K562 (cell line): Measurements from ENCODE around the gene CAPZB. TPM values are rescaled to one million over a fixed set of nuclear protein-coding genes. Genes with fewer than 3 reads are reported as not detected.

Source experiments
- ATAC-seq: fragments of 200-7000 bp; cut with Tn5 transposase; 3 replicates; pipeline ENCODE4 v1.9.1; 2020; ENCODE audit warnings: moderate library complexity
- BruUV-seq: library from RNA; stranded (reverse); fragments of 400-500 nt; replicated peaks from 2 replicates; lab custom pipeline; 2021; lab: Mats Ljungman, UMichigan
- CTCF ChIA-PET: fragments of 300-600 bp; formaldehyde crosslinking; extraction: SDS; loops from one replicate; lab custom pipeline; 2021; ENCODE audit warnings: low intra/inter-chr PET ratio; lab: Yijun Ruan, JAX
- POLR2A ChIA-PET: fragments of 300-600, 350-650 bp; sonication (Branson Sonifier 250); formaldehyde crosslinking; extraction: SDS; loops from one replicate; lab custom pipeline; 2021; ENCODE audit warnings: antibody characterized with exemption, inconsistent platforms; lab: Yijun Ruan, JAX
- DNase-seq, 4 experiments: peaks; one replicate each; pipeline versions ENCODE4 v3.0.0 to v3.0.0-alpha.2; 2011 to 2018; ENCODE audit warnings: low spot score in 3 of 4, mixed read lengths in 3 of 4; ENCODE audit errors: extremely low read depth in 1 of 4
- FAIRE-seq: peaks from 2 replicates; lab custom pipeline; 2011; peaks lifted over from hg19 to GRCh38; lab: Jason Lieb, UNC
- H2AFZ ChIP-seq: 2 replicates; pipeline ENCODE4 v1.6.0; 2011; ENCODE audit warnings: low read depth, low read length, control low read depth, inconsistent platforms
- H3K27ac ChIP-seq: fragments of 200-600 bp; 3 replicates; pipeline ENCODE4 v1.8.0; 2011; ENCODE audit warnings: low read depth, mild to moderate bottlenecking, control low read depth, inconsistent platforms, low read length, moderate library complexity, mixed read lengths; ENCODE audit errors: extremely low read depth
- H3K27me3 ChIP-seq, 2 experiments: fragments of 300-600 bp in 1 of 2; 2 replicates in 1 of 2; 3 replicates in 1 of 2; pipeline versions ENCODE4 v1.6.0 to v1.8.0; 2011; ENCODE audit warnings: inconsistent platforms in 2 of 2, low read length in 2 of 2, mild to moderate bottlenecking in 1 of 2, mixed read lengths in 1 of 2, moderate library complexity in 1 of 2; ENCODE audit not compliant: control insufficient read depth in 2 of 2, insufficient read depth in 2 of 2
- H3K36me3 ChIP-seq: fragments of 300-600 bp; 3 replicates; pipeline ENCODE4 v1.8.0; 2011; ENCODE audit warnings: mild to moderate bottlenecking, low read length, inconsistent platforms; ENCODE audit not compliant: control insufficient read depth, insufficient read depth
- H3K4me1 ChIP-seq, 2 experiments: fragments of 200-600 bp in 1 of 2; replicated peaks in 1 of 2; 2 replicates in 1 of 2; 3 replicates in 1 of 2; pipeline versions ENCODE4 v1.5.1 to v1.8.0; 2011; ENCODE audit warnings: inconsistent platforms in 2 of 2, low read length in 2 of 2, mild to moderate bottlenecking in 1 of 2, mixed read lengths in 1 of 2, moderate library complexity in 1 of 2; ENCODE audit not compliant: control insufficient read depth in 2 of 2, insufficient read depth in 2 of 2
- H3K4me2 ChIP-seq: 2 replicates; pipeline ENCODE4 v1.6.1; 2011; ENCODE audit warnings: low read length, control low read depth, inconsistent platforms, mixed read lengths; ENCODE audit not compliant: insufficient read depth
- H3K4me3 ChIP-seq: fragments of 200-600 bp; sonication (generic), shearing (Covaris generic); 2 replicates; pipeline ENCODE4 v1.5.1; 2016; ENCODE audit warnings: control low read depth, inconsistent platforms
- H3K79me2 ChIP-seq: fragments of 200-600 bp; 3 replicates; pipeline ENCODE4 v1.8.0; 2011; ENCODE audit warnings: low read length, inconsistent platforms; ENCODE audit not compliant: control insufficient read depth, insufficient read depth
- H3K9ac ChIP-seq, 2 experiments: 2 replicates each; pipeline versions ENCODE4 v1.6.0 to v1.6.1; 2011; ENCODE audit warnings: low read depth in 2 of 2, low read length in 2 of 2, control low read depth in 1 of 2, inconsistent platforms in 1 of 2, mild to moderate bottlenecking in 1 of 2, mixed read lengths in 1 of 2; ENCODE audit not compliant: insufficient read depth in 1 of 2
- H3K9me1 ChIP-seq: one replicate; pipeline ENCODE4 v1.6.0; 2011; ENCODE audit warnings: inconsistent platforms, mild to moderate bottlenecking, low read length, moderate library complexity; ENCODE audit not compliant: control insufficient read depth, insufficient read depth
- H3K9me3 ChIP-seq: replicated peaks from 2 replicates; pipeline ENCODE4 v1.5.1; 2011; ENCODE audit warnings: low read depth, low read length, inconsistent platforms; ENCODE audit not compliant: control insufficient read depth, insufficient read depth
- H4K20me1 ChIP-seq: replicated peaks from 2 replicates; pipeline ENCODE4 v1.6.1; 2011; ENCODE audit warnings: low read length, inconsistent platforms, mixed read lengths; ENCODE audit not compliant: control insufficient read depth, insufficient read depth
- FOXA3 ChIP-seq, 2 experiments: fragments of 450-650 bp in 1 of 2; sonication (generic) in 1 of 2; formaldehyde crosslinking; IDR thresholded peaks in 1 of 2; conservative IDR thresholded peaks in 1 of 2; 2 replicates each; pipeline versions ENCODE4 v1.4.0 to v1.8.0; 2020 to 2022; ENCODE audit warnings: mild to moderate bottlenecking in 2 of 2, missing genetic modification reagents in 1 of 2
- HDAC1 ChIP-seq, 2 experiments: fragments of 450-650 bp; IDR thresholded peaks; 2 replicates each; pipeline ENCODE4 v1.6.1; 2016 to 2017; ENCODE audit warnings: inconsistent platforms in 1 of 2, mild to moderate bottlenecking in 1 of 2, moderate library complexity in 1 of 2
- LCOR ChIP-seq: sonication (generic); formaldehyde crosslinking; IDR thresholded peaks from 2 replicates; pipeline ENCODE4 v1.8.0; 2022; ENCODE audit warnings: mild to moderate bottlenecking, missing genetic modification reagents
- MYNN ChIP-seq, 2 experiments: sonication (generic); formaldehyde crosslinking in 1 of 2; IDR thresholded peaks; 2 replicates each; pipeline versions ENCODE4 v1.5.0 to v1.6.1; 2016 to 2020; ENCODE audit warnings: antibody characterized with exemption in 1 of 2, missing genetic modification reagents in 1 of 2
- NCOA6 ChIP-seq: fragments of 450-650 bp; IDR thresholded peaks from 2 replicates; pipeline ENCODE4 v1.6.1; 2017; ENCODE audit warnings: mild to moderate bottlenecking
- PRMT5 ChIP-seq: sonication (generic); formaldehyde crosslinking; IDR thresholded peaks from 2 replicates; pipeline ENCODE4 v1.5.0; 2020; ENCODE audit warnings: missing genetic modification reagents
- SAFB2 ChIP-seq: fragments of 200-400 bp; formaldehyde crosslinking; IDR thresholded peaks from 2 replicates; pipeline ENCODE4 v1.6.1; 2018; ENCODE audit warnings: borderline replicate concordance, low read length, low read depth, moderate library complexity; ENCODE audit not compliant: severe bottlenecking
- SREBF1 ChIP-seq: fragments of 150-350 bp; IDR thresholded peaks from 2 replicates; pipeline ENCODE4 v1.6.1; 2014; ENCODE audit warnings: antibody characterized with exemption, low read depth, low read length, borderline replicate concordance
- WGBS: fragments of 100-300 bp; shearing (Covaris generic); methylation state at CpG from one replicate; pipeline ENCODE4 v1.1.6; 2016; ENCODE audit warnings: low coverage, mixed read lengths; ENCODE audit not compliant: insufficient coverage; ENCODE audit errors: missing lambda C conversion rate; 5-methylcytosine and 5-hydroxymethylcytosine counted together
- in situ Hi-C: fragments of 300-500 bp; cut with MboI; formaldehyde crosslinking; loops from 4 replicates; pipeline ENCODE4 v1.15.0; 2018; ENCODE audit warnings: inconsistent platforms, mixed read lengths
- intact Hi-C: fragments of 100-400 bp; cut with micrococcal nuclease; formaldehyde crosslinking; loops from 2 replicates; pipeline ENCODE4 v1.14.2; 2022
- polyA plus RNA-seq, 8 experiments: library from polyadenylated mRNA; depleted of rRNA in 4 of 8; stranded (reverse) in 5 of 8; unstranded in 3 of 8; fragments of >200 nt; fragmentation: Nextera tagmentation in 2 of 8; fragmentation: Illumina TruSeq in 1 of 8; extraction: Ambion mirVana in 2 of 8; extraction: Trizol in 1 of 8; gene quantifications; 2 replicates each; pipeline versions ENCODE4 v1.2.1 to v1.2.3, GENCODE V29; 2011 to 2014; ENCODE audit warnings: inconsistent platforms in 1 of 8, missing spikeins in 1 of 8
- total RNA-seq, 7 experiments: library from RNA; depleted of rRNA in 6 of 7; stranded (reverse); fragments of >200 nt in 6 of 7; fragmentation: Illumina TruSeq in 2 of 7; extraction: Trizol in 2 of 7; gene quantifications; 2 replicates each; pipeline versions ENCODE4 v1.2.1 to v1.2.3, GENCODE V29; 2011 to 2021; ENCODE audit warnings: low replicate concordance in 1 of 7
- TF ChIP-seq, protein P1 (sequence below): fragments of 250-450 bp; sonication (Bioruptor Pico); IDR thresholded peaks from 2 replicates; pipeline ENCODE4 v1.5.0; 2020; ENCODE audit warnings: mild to moderate bottlenecking

CAPZB gene
- total and polyA plus RNA-seq, 9 of the 15 experiments (the other 6 are each of a cell fraction or from before 2014, with no cell fraction given) = 57.6 to 297 (median 125) TPM

DNA sequence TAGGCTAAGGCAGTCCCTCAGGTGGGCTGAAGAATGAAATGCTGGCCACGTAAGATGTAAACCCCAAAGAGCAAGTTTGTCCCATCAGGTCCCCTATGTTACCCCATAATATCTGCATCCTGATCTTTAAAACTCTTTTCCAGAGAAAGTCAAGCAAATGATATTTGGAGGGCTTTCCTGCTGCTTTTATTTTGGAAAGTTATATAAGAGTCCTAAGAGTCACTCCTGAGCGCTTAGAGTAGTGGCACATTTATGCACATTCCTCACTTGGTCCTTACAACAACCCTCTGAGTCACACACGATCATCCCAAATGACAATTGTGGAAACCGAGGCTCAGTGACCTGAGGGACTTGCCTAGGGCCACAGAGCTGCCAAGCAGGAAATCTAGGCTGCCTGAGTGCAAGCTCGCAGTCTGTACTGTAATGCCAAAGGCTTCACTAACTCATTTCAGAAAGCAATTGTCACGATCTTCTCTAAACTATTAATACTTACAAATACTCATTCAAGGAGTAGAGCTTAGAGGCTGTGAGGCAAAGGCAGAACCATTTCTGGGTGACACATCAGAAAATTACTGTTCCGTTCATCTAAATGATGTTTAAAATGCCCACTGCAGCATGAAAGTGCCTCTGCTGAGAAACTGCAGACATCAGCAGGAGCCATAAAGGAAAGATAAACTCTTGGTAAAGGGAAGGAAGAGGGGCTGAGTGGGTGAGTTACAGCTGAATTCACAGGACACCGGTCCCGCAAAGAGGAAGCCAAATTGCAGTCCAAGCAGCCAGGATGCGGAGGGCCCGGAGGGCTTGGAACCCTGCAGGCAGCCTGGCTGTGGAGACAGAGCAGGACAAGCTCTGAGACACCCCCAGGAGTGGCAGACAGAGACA lies 30.8 kb downstream of the CAPZB start:
- H2AFZ ChIP-seq = no peak overlapping the region
- DNase-seq (no peak), FAIRE-seq (no peak), ATAC-seq (no peak)
- ChIA-PET POLR2A (interaction anchor here (0.6 to 4.3 kb wide), 6 partner anchors 10 to 1394 kb away, joined by 3 to 22 read pairs (median 4); no protein-coding TSS in a partner anchor), CTCF (no interaction called here)
- H3K4me3 ChIP-seq = no peak overlapping the region
- H3K79me2 ChIP-seq = peaks cover 77% of the 10 kb centered on the region
- TF ChIP-seq LCOR (CRISPR knock-in tag) = no peak
- TF ChIP-seq MYNN (IDR thresholded peaks at IDR 0.05) = peak; percentile 74; the same call in 1 of the 2 replicates
- no peak for TF ChIP-seq MYNN (CRISPR knock-in tag; IDR thresholded peaks at IDR 0.05)
- H4K20me1 ChIP-seq = peaks cover 44% of the 10 kb centered on the region
- H3K27ac ChIP-seq = no peak overlapping the region
- no peaks in the 10 kb centered on the region for H3K9me3 ChIP-seq
- 68% methylated on average over 11 of the region's 11 CpGs for WGBS
- no peak overlapping the region for H3K4me2 ChIP-seq
- no peaks in the 10 kb centered on the region; the same call in 2 of the 3 replicates for H3K36me3 ChIP-seq
- BruUV-seq = no TSS peak
- in situ Hi-C loops (no loop called here), intact Hi-C loops (no loop called here)
- peaks cover 6% of the 10 kb centered on the region for H3K9me1 ChIP-seq
- H3K27me3 ChIP-seq = no peaks in the 10 kb centered on the region
- peak overlapping the region in 1 of 2 experiments; percentile 75; a peak in 2 of 4 replicates for H3K9ac ChIP-seq
- peaks cover 0 to 10% of the 10 kb centered on the region in 2 experiments; a peak in 3 of 5 replicates for H3K4me1 ChIP-seq

GRCh38 chr1:19453741-19454201 lies 31.6 kb downstream of the CAPZB start:
- no peak for FAIRE-seq
- TF ChIP-seq PRMT5 (no peak), FOXA3 (CRISPR knock-in tag; conservative IDR thresholded peaks at IDR 0.05 in 1 of 2, IDR thresholded peaks at IDR 0.05 in 1 of 2) (no peak), SAFB2 (no peak), HDAC1 (IDR thresholded peaks at IDR 0.05) (no peak), SREBF1 (no peak), NCOA6 (no peak)
- TF ChIP-seq, protein P1, sequence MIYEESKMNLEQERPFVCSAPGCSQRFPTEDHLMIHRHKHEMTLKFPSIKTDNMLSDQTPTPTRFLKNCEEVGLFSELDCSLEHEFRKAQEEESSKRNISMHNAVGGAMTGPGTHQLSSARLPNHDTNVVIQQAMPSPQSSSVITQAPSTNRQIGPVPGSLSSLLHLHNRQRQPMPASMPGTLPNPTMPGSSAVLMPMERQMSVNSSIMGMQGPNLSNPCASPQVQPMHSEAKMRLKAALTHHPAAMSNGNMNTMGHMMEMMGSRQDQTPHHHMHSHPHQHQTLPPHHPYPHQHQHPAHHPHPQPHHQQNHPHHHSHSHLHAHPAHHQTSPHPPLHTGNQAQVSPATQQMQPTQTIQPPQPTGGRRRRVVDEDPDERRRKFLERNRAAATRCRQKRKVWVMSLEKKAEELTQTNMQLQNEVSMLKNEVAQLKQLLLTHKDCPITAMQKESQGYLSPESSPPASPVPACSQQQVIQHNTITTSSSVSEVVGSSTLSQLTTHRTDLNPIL (CRISPR knock-in tag) = no peak
- TF ChIP-seq, all 486 proteins: peak for 0
- Histone ChIP-seq H3K27me3 (no peaks in the 10 kb centered on the region), H3K36me3 (peaks cover 6% of the 10 kb centered on the region; the same call in 2 of the 3 replicates), H4K20me1 (peaks cover 50% of the 10 kb centered on the region), H3K4me2 (no peak overlapping the region), H2AFZ (no peak overlapping the region), H3K9me1 (peaks cover 10% of the 10 kb centered on the region), H3K9me3 (no peaks in the 10 kb centered on the region), H3K4me1 (peaks cover 0 to 6% of the 10 kb centered on the region in 2 experiments; a peak in 2 of 5 replicates), H3K4me3 (no peak overlapping the region), H3K79me2 (peaks cover 76% of the 10 kb centered on the region), H3K27ac (no peak overlapping the region), H3K9ac (peak overlapping the region in 1 of 2 experiments; percentile 10; a peak in 1 of 4 replicates)
- DNase-seq (no peak), ATAC-seq (no peak)
- no TSS peak for BruUV-seq
- in situ Hi-C loops (no loop called here), intact Hi-C loops (no loop called here)
- CTCF ChIA-PET = no interaction called here
- POLR2A ChIA-PET = interaction anchor here (0.7 to 4.3 kb wide), 4 partner anchors 9 to 49 kb away, joined by 3 to 22 read pairs (median 4); no protein-coding TSS in a partner anchor
- WGBS = 33% methylated on average over 3 of the region's 3 CpGs
